Common myeloid progenitor, CD34-positive (primary cell): Measurements from ENCODE around the gene KRT23.

Source experiments
- CTCF ChIA-PET: fragments of 350-600 bp; sonication (Branson Sonifier 250); formaldehyde crosslinking; loops from one replicate; lab custom pipeline; 2021; ENCODE audit warnings: antibody characterized with exemption; lab: Charles Lee
- POLR2A ChIA-PET: fragments of 350-600 bp; sonication (Branson Sonifier 250); formaldehyde crosslinking; loops from one replicate; lab custom pipeline; 2021; ENCODE audit warnings: antibody characterized with exemption; lab: Charles Lee
- DNase-seq, 3 donors: peaks; one replicate each; pipeline versions ENCODE4 v3.0.0 to v3.0.0-alpha.2; 2013
- H3K27ac ChIP-seq, 2 experiments: 1 replicate in 1 of 2; 2 replicates in 1 of 2; pipeline ENCODE4 v1.7.0; 2013; ENCODE audit warnings: inconsistent platforms in 2 of 2, low read length in 2 of 2, mild to moderate bottlenecking in 2 of 2, low read depth in 1 of 2, moderate library complexity in 1 of 2; ENCODE audit not compliant: severe bottlenecking in 2 of 2, insufficient read depth in 1 of 2, poor library complexity in 1 of 2
- H3K27me3 ChIP-seq, 5 experiments: replicated peaks in 2 of 5; 1 replicate in 3 of 5; 2 replicates in 2 of 5; pipeline versions ENCODE4 v1.6.1 to v1.7.0; 2013; ENCODE audit warnings: low read length in 4 of 5, mild to moderate bottlenecking in 2 of 5, moderate library complexity in 2 of 5, inconsistent platforms in 1 of 5; ENCODE audit not compliant: insufficient read depth in 5 of 5, control insufficient read depth in 4 of 5
- H3K36me3 ChIP-seq, 4 experiments: 1 replicate in 2 of 4; 2 replicates in 2 of 4; pipeline versions ENCODE4 v1.6.1 to v1.7.0; 2013; ENCODE audit warnings: low read length in 3 of 4, control low read depth in 1 of 4, mild to moderate bottlenecking in 1 of 4; ENCODE audit not compliant: control insufficient read depth in 4 of 4, insufficient read depth in 4 of 4
- H3K4me1 ChIP-seq, 4 experiments: 1 replicate in 3 of 4; 2 replicates in 1 of 4; pipeline versions ENCODE4 v1.6.1 to v1.7.1; 2013; ENCODE audit warnings: low read length in 3 of 4, mild to moderate bottlenecking in 3 of 4, control low read depth in 1 of 4, inconsistent platforms in 1 of 4, moderate library complexity in 1 of 4; ENCODE audit not compliant: control insufficient read depth in 4 of 4, insufficient read depth in 4 of 4; ENCODE audit errors: control extremely low read depth in 1 of 4
- H3K4me3 ChIP-seq, 7 experiments: 1 replicate in 4 of 7; 2 replicates in 3 of 7; pipeline versions ENCODE4 v1.5.1 to v1.7.0; 2013; ENCODE audit warnings: mild to moderate bottlenecking in 7 of 7, low read length in 6 of 7, moderate library complexity in 6 of 7, inconsistent platforms in 2 of 7, low read depth in 2 of 7, control low read depth in 1 of 7; ENCODE audit not compliant: insufficient read depth in 4 of 7, control insufficient read depth in 1 of 7; ENCODE audit errors: extremely low read depth in 1 of 7
- H3K9me3 ChIP-seq, 5 experiments: 1 replicate in 4 of 5; 2 replicates in 1 of 5; pipeline versions ENCODE4 v1.6.1 to v1.7.1; 2013; ENCODE audit warnings: low read length in 4 of 5, mild to moderate bottlenecking in 2 of 5, inconsistent platforms in 1 of 5, low read depth in 1 of 5, moderate library complexity in 1 of 5; ENCODE audit not compliant: control insufficient read depth in 4 of 5, insufficient read depth in 2 of 5; ENCODE audit errors: control extremely low read depth in 1 of 5
- WGBS: methylation state at CpG from one replicate; pipeline ENCODE4 v1.1.5; 2013; ENCODE audit not compliant: insufficient coverage; 5-methylcytosine and 5-hydroxymethylcytosine counted together

Gene KRT23

DNA sequence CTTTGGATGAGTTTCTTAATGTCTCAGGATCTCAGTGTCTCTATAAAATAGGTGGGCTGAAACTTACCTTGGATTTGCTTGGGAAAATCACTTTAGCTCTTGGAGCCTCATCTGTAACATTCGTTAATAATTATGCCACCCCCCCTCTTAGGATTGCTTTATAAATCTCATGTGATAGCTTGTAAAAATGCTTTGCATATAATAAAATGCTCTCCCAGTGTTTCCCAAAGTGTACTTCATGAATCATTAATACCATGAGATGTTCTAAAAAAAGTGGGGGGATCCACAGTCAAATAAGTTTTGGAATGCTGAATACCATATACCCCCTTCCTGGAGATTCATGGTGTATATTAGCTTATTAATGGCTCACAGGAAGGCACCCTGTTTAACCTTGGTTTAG lies 24.1 kb upstream of the KRT23 start:
- CTCF ChIA-PET = interaction anchor here (0.9 to 1.1 kb wide), 2 partner anchors 30 to 32 kb away, joined by 3 to 4 read pairs; no protein-coding TSS in a partner anchor
- Histone ChIP-seq H3K36me3 (no peaks in the 10 kb centered on the region), H3K27me3 (peaks cover 0 to 3% (median 0%) of the 10 kb centered on the region in 5 experiments), H3K9me3 (no peaks in the 10 kb centered on the region), H3K4me1 (peaks cover 0 to 1% (median 0%) of the 10 kb centered on the region in 4 experiments), H3K27ac (no peak overlapping the region), H3K4me3 (no peak overlapping the region)
- POLR2A ChIA-PET = no interaction called here
- no peak for DNase-seq
- WGBS = no CpG with 5 or more reads among the region's 1 CpG

DNA sequence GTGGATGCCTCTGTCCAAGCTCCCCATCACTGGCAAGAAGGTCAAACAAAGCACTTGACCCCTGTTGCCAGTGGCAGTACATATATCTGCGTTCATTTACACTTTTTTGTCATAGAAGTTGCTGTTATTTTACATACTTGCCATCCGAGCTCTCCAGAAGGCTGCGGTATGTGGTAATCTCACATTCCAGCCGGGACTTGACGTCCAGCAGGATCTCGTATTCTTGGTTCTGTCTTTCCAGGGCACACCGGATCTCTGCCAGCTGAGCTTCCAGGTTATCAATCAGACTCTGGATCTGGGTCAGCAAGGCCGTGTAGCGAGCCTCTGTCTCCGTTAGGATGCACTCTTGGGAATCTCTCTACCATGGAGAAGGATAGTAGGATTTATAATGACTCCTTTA lies 22.7 kb upstream of the KRT23 start:
- Histone ChIP-seq H3K27ac (no peak overlapping the region), H3K4me1 (peaks cover 0 to 1% (median 0%) of the 10 kb centered on the region in 4 experiments), H3K27me3 (peaks cover 0 to 2% (median 0%) of the 10 kb centered on the region in 5 experiments), H3K9me3 (no peaks in the 10 kb centered on the region), H3K36me3 (no peaks in the 10 kb centered on the region), H3K4me3 (no peak overlapping the region)
- ChIA-PET POLR2A (no interaction called here), CTCF (no interaction called here)
- 97% methylated on average over 9 of the region's 10 CpGs for WGBS
- DNase-seq = no peak

DNA sequence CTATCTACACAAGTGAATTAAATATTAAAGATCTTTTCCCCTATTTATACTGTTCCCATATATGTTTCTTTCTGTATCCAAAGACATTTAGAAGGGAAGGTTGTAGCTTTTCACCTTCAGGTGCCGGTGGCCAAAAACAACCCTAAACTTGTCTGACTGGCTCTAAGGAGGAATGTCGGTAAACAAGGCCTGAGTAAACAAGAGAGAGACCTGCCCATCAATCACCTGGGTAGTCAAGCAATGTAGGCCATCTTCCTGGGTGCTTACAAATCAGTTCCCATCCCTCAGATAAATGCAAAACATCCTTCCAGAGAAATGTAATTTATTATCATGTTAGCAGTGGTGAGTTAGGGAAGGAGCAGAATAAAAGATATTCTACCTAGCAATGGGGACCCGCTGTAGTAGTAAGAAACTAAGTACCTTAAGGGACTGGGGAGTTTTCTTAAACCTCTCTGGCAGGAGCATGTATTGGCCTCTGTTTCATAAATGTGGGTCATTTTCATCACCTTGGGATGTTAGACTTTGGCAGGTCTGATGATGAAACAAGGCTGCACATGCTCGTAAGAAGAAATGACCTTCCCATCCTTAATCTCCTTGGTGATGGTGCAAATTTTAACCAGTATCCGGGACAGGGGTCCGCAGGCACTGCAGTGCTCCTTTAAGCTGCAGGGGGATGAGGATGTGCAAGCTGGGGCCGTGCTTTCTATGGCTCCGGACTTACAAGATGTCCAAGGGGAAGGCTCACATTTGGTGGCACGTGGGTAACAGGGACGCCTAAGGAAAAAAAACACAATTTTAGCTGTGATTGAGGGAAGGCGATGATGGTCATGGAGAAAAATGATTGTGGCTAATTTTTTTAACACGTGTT lies 20.9 kb upstream of the KRT23 start:
- Histone ChIP-seq H3K4me1 (peaks cover 0 to 1% (median 0%) of the 10 kb centered on the region in 4 experiments), H3K9me3 (no peaks in the 10 kb centered on the region), H3K27ac (no peak overlapping the region), H3K27me3 (peaks cover 0 to 3% (median 0%) of the 10 kb centered on the region in 5 experiments), H3K4me3 (no peak overlapping the region), H3K36me3 (no peaks in the 10 kb centered on the region)
- WGBS = 88% methylated on average over 8 of the region's 12 CpGs
- POLR2A ChIA-PET = no interaction called here
- CTCF ChIA-PET = interaction anchor here (0.6 to 1.1 kb wide), 3 partner anchors 15 to 363 kb away, joined by 3 read pairs; no protein-coding TSS in a partner anchor
- DNase-seq = no peak

DNA sequence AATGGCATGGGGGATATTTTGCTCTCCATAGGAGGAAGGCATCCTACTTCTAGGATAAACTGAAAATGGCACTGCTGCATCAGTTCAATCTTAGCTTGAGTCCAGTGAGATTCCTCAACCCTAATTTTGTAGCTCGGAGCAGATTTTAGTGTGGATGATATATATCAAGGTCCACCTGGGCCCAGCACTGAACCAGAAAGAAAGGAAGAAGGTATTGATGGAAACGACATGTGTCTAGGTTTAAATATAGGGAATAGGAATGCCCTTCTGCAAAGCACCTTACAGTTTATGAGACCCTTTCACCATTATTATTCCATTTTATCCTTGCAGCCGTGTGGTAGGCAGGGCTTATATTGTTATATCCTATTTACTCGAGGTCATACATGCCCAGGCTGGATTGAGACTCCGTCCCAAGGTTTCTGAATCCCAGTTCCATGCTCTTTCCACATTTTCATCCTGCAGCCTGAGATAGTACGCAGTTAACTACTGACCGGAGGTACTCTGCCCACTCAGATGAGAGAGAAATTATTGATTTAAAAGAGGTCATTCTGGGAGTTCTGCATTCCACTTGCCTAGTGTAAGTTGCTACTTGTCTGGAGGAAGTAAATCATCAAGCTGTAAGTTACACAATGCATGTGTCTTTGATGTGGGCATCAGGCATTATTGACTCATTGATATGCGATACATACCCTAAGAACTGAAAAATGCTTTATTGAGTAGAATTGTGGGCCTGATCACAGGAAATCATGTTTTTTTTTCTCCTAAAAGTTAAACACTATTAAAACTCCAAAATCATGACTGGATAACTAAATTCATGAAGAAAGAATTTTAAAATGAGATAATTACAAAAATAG lies 19.2 kb upstream of the KRT23 start:
- no peak for DNase-seq
- CTCF ChIA-PET = interaction anchor here (0.7 to 1.1 kb wide), 2 partner anchors 10 to 17 kb away, joined by 3 read pairs; no protein-coding TSS in a partner anchor

DNA sequence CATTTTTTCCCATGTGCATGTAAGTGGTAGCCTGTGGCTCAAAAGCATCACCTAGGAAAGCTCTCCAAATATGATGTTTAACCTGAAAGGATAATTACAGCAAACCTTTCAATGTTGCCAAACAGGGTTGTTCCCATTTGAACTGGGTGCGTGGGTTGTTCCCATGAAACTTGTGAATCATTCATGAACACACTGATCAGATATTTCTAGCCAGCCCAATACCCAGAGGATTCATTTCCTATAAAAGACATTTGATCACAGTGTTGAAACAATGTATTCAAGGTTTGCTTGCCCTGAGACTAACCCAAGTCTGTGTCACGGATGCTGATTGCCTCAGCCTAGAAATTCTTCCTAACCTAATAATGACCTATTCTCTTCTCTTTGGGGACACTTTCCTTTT lies 16.4 kb upstream of the KRT23 start:
- Histone ChIP-seq H3K4me1 (no peaks in the 10 kb centered on the region), H3K36me3 (no peaks in the 10 kb centered on the region), H3K27ac (no peak overlapping the region), H3K9me3 (no peaks in the 10 kb centered on the region), H3K27me3 (peaks cover 2 to 22% (median 3%) of the 10 kb centered on the region in 5 experiments), H3K4me3 (no peak overlapping the region)
- ChIA-PET POLR2A (no interaction called here), CTCF (no interaction called here)
- 100% methylated on average over 2 of the region's 2 CpGs for WGBS
- no peak for DNase-seq

More for the DNA sequence above, 19.2 kb upstream of the KRT23 start:
- peaks cover 0 to 4% (median 2%) of the 10 kb centered on the region in 5 experiments for H3K27me3 ChIP-seq
- 95% methylated on average over 3 of the region's 8 CpGs for WGBS
- no peak overlapping the region for H3K4me3 ChIP-seq
- no peaks in the 10 kb centered on the region for H3K36me3 ChIP-seq
- no peaks in the 10 kb centered on the region for H3K4me1 ChIP-seq
- POLR2A ChIA-PET = no interaction called here
- no peak overlapping the region for H3K27ac ChIP-seq
- H3K9me3 ChIP-seq = no peaks in the 10 kb centered on the region

DNA sequence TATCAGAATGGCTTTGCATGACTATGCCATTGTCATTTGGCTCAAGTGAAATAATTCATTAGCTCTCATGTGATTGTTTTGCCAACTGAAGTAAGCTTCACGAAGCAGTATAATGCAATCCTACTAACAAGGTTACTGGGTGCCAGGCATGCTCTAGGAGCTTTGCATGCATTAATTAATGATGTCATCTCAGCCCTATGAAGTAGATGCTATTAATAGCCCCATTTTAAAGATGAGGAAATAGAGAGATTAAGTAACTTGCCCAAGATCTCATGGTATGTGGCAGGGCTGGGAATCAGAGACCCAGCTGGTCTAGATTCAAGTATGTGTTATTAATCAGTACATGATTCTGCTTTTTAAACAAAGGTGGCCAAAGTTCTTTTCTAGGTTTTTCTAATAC lies 15.2 kb upstream of the KRT23 start:
- H3K27ac ChIP-seq = no peak overlapping the region
- peaks cover 2 to 28% (median 5%) of the 10 kb centered on the region in 5 experiments for H3K27me3 ChIP-seq
- H3K4me1 ChIP-seq = no peaks in the 10 kb centered on the region
- no peaks in the 10 kb centered on the region for H3K36me3 ChIP-seq
- POLR2A ChIA-PET = no interaction called here
- CTCF ChIA-PET = interaction anchor here (0.5 kb wide), 1 partner anchor 220 kb away, joined by 3 read pairs; no protein-coding TSS in a partner anchor
- no peak for DNase-seq
- H3K9me3 ChIP-seq = no peaks in the 10 kb centered on the region
- no peak overlapping the region for H3K4me3 ChIP-seq
- no CpG with 5 or more reads among the region's 1 CpG for WGBS
